Epithelial cell of prostate (primary cell): ENCODE measurements around the gene FKBP2.
A peak's percentile ranks its signal among the peaks of the same experiment; 100 is the strongest.

Experiments
- DNase-seq: peaks from one replicate; pipeline ENCODE4 v3.0.0-alpha.2; 2011; ENCODE audit warnings: low read depth, low spot score
- H3K27ac ChIP-seq: fragments of 450-650 bp; 2 replicates; pipeline ENCODE4 v1.5.1; 2017; ENCODE audit warnings: mild to moderate bottlenecking

Gene FKBP2

DNA sequence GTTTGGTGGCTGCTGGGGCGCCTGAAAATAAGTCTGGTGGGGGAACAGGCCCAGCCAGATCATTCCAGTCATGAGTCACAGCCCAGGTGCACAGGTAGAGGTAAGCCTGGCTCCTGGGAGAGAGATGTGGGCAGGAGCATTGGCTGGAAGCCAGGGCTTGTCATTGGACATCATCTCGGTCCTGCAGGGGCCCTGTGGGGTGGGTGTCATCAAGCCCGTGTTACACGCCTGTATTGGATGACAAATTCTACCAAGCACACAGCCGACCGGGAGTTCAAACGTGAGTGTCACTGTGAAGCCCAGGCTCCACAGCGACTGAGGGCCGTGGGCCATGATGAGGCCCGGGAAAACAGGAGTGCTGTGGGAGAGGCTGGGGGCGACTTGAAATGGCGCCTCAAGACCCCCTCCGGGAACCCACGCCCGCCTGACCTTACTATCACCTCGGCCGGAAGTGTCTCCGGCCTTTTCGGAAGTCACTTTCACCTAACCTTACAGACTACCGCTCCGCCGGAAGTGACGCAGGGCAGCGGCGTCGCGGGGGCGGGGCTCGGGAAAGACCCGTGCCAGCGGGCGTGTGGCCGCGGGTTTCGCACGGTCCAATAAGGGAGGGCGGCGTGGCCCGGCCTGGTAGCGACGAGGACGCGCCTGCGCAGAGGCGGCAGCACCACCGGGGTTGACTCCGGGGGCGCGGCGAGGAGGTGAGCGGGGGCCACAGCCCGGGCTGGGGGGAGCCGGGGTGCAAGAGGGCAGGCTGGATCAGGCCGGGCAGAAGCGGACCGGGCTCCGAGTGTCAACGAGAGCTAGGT, at the start of gene FKBP2:
Gene FKBP2, plus strand, starts transcription at position 661 of the 806 bp plus-strand sequence. CDS start 1,293 bp downstream, outside the sequence.
- DNase-seq = peak; percentile 95
- H3K27ac ChIP-seq = peak within 1 kb of the TSS; percentile 99

DNA sequence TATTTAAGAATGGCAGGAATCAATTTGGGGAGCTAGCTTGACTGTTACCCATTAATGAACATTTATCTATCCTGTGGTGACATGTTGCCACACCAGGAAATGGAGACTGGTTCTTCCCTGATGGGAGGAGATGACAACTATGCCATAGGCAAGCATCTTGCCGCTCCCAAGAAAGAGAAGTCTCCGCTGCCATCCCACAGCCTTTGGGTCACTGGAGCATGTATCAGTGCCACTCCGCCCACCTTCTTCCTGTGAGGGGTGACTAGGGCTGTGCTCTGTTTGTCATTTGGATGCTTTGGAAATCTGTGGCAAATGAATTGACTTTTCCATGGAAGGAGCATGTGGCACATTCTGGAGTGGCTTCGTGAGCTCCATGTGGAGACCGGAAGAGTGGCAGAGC, 48.5 kb upstream of the FKBP2 start:
- no peak for DNase-seq
- no peak overlapping the region for H3K27ac ChIP-seq

DNA sequence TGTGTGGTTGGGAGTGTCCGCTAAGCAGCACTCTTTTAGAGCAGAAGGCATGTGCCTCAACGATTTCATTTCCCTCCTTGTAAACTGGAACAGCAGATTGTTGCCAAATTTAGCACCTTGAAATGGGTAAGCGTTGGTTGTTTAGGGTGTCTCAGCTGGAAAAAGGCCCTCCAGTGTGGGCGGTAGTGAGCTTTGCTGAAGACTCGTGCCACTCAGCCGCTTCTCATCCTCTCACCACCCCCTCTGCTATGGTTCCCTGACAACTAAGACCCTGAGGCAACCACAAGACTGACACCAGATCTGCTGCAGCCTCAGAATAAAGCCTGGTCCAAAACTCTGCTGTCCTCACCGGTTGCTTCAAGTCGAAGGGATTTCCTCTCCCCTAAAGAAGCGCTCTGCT, 44.3 kb upstream of the FKBP2 start:
- DNase-seq = no peak
- no peak overlapping the region for H3K27ac ChIP-seq

DNA sequence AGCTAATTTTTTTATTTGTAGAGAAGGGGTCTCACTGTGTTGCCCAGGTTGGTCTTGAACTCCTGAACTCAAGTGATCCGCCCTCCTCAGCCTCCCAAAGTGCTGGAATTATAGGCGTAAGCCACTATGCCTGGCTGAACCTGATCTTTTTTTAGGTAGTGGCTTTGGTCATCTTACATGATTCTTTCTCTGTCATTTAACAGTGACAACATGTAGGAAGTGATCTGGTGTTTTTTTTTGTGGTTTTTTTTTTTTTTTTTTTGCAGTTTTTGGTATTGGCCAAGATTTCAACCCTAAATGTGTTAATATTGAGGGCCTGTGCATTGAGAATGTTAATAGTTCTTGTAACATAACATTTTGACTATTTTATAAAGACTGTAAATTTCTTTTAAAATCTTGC, 42.4 kb upstream of the FKBP2 start:
- no peak overlapping the region for H3K27ac ChIP-seq

DNA sequence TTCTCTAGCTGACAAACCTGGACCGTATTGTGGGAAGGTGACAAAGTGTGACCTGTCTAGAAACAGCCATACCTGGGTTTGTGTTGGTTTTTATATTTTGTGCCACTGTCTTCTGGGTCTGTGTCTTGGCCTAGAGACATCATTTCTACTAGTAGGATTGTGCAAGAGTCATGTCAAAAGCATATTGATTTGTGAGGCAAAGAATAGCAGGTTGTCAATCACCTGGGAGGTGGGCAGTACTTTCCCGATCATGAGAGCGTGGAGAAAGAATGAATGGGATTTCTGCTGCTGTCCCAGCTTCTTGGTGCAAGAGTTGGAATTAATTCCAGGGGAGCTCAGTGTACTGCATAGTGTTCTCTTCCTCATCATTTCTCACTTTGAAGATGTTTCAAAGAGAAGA, 39.4 kb upstream of the FKBP2 start:
- no peak for DNase-seq
- H3K27ac ChIP-seq = no peak overlapping the region

More for the DNA sequence above, 42.4 kb upstream of the FKBP2 start:
- no peak for DNase-seq

DNA sequence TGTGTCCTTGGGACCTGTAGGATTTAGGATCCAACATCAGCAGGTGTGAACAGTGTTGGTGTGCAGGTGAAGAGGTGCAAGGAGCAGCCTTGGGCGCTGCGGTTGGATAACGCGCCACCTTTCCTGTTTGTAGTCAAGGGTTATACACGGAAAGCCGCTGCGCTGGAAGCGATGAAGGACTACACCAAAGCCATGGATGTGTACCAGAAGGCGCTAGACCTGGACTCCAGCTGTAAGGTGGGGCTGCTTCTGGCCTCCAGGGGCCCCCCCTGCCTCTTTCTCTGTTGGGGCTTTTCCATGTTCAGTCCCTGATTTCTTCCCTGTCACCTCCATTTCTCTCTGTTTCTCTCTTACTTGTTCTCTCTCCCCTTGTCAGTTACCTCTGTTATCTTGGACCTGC, 37.9 kb upstream of the FKBP2 start:
- H3K27ac ChIP-seq = no peak overlapping the region
- no peak for DNase-seq

DNA sequence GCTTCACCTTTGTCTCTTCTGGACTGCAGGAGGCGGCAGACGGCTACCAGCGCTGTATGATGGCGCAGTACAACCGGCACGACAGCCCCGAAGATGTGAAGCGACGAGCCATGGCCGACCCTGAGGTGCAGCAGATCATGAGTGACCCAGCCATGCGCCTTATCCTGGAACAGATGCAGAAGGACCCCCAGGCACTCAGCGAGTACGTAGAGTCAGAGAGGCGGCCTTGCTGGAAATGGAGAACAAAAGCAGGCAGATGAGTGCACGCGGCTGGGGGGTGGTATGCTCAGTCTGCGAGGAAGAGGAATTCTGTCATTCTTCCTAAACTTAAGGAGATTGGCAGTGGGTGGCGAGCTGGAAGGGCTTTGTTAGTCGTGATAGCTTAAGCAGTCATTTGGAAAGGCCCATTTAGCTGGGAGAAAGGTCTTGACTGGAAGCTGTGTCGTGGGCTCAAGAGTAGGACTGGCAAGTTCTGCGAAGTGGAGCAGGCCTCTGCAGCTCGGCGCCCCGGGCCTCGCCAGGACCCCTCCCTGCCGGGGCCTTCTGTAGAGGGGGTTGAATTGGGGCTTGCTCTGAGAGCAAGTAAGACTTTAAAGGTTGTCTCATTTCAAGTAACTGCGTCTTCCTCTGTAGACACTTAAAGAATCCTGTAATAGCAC, 37.3 kb upstream of the FKBP2 start:
- no peak for DNase-seq
- no peak overlapping the region for H3K27ac ChIP-seq

DNA sequence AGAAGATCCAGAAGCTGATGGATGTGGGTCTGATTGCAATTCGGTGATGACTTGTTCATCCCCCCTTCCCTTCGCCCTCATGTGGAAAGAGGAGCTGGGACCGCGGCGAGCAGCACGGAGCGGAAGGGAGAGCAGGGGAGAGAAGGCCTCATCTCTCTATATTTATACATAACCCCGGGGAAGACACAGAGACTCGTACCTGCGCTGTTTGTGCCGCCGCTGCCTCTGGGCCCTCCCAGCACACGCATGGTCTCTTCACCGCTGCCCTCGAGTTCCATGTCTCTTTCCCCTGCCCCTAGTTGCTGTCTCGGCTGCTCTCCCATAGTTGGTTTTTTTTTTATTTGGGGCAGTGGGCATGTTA, 36.8 kb upstream of the FKBP2 start:
- DNase-seq = no peak
- H3K27ac ChIP-seq = no peak overlapping the region

DNA sequence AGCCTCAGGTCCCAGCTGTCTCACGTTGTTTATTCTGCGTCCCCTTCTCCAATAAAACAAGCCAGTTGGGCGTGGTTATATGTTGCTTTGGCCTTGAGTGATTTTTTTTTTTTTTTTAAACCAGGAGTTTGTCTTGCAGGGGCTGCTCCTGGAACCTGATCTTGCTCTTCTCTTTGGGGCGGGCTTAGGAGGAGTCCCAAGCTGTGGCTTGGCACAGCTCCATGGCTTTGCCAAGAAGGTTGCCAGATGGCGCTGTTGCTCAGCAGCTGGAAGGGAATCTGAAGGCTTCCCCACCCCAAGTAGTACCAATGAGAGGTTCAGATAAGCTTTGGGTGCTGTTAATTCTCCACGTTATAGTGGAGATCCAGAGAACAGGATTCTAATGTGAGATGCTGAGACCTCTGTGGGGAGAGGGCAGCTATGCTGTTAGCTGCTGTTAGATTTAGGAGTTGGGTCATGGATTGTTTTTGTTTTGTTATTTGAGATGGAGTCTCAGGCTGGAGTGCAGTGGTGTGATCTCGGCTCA, 36.4 kb upstream of the FKBP2 start:
- H3K27ac ChIP-seq = no peak overlapping the region
- peak; percentile 66 for DNase-seq

DNA sequence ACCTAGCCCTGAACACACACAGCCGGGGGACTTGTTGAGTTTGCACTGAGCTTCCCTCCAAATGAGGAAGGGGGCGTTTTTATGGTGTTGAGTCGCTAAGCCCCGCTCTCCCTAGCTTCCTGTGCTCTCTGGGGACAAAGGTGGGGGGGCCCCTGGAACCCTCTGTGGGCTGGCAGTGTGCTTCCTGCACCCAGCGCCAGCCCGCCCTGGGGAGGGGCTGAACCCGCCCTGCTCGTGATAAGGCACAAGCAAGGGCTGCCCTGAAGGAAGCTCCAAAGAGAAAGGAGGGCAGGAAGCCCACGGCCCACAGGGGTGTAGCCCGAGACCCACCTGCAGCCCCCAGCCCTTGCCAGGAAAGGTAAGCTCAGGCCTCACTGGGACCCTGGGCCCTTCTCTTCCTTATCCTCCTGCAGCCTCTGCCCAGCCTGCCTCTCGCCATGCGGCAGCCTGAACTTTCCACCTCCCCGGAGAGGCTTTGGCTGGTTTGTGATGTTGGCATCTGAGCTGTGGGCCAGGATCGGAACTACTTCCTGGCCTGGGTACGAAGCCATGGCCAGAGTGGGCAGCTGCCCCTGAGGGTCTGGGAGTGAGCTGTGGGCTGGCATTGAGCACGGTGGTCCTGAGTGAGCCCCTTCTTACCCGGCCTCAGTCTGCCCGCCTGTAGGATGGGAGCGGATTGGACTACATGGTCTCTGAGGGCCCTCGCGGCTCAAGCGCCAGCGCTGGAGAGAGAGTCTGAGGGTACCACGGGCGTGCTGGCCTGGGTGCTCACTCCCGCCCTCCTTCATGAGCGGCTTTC, 34.2 kb upstream of the FKBP2 start, which contains the start of gene FERMT3:
Gene FERMT3, plus strand, starts transcription at position 265 of the 799 bp plus-strand sequence. CDS start 644 bp downstream, outside the sequence.
- no peak for DNase-seq
- H3K27ac ChIP-seq = no peak within 1 kb of the TSS

DNA sequence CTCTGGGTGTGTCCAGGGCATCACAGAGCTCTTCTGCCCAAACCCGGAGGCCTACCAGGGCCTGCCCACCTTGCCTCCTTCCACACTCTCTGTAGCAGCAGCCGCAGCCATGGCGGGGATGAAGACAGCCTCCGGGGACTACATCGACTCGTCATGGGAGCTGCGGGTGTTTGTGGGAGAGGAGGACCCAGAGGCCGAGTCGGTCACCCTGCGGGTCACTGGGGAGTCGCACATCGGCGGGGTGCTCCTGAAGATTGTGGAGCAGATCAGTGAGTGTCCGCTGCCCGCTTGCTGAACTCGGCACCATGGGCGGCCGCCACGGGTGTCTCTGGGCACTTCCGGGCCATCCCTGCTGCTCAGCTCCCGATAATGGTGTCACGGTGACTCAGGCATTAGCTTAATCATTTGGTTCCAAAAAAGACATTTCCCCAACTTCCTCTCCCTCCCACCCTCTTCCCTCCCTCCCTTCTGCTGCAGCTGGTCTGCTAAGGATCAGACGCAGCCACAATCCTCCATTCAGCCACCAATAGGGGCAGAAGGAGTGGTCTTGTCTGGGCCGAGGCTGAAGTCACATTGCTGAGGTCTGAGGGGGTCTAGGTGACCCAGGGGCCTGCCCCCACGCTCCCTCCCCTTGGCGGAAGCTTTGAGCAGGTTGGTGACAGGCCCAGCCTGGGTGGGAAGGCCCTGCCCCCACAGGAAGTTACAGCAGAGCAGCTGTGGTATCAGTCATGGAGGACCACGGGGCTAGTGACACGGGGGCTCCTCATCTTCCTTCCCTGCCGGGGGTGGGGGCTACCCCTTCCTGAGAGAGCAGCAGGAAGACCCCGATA, 33.4 kb upstream of the FKBP2 start:
- H3K27ac ChIP-seq = no peak overlapping the region
- no peak for DNase-seq

DNA sequence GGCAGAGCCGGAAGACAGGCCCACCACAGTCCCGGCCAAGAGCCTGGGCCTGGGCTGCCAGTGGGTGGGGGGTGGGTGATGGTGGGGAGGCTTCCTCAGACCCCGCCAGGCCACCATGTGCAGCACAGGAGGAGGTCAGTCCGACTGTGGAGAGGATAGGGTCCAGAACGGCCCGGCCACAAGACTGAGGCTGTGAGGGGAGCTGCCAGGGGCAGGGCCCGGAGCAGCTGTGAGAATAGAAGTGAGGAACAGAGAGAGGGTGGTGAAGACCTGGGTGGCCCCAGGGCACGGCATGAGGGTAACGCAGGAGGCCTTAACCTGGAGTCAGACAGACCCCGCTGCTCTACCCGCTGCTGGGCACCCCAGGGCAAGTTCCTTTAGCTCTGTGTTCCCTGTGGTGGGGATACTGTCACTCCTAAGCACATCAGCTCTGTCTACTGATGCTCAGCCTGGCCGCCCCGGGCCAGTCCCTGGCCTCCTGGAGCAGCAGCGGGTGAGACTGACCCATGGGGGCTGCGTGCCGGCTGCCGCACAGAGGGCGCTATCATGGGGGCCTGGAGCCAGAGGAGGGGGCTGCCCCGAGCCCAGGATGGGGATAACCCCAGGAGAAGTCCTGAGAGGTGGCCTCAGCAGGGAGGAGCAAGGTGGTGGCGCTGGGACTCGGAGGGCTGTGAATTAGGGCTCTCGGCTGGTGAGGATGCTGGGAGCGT, 32.7 kb upstream of the FKBP2 start:
- H3K27ac ChIP-seq = no peak overlapping the region
- DNase-seq = no peak

DNA sequence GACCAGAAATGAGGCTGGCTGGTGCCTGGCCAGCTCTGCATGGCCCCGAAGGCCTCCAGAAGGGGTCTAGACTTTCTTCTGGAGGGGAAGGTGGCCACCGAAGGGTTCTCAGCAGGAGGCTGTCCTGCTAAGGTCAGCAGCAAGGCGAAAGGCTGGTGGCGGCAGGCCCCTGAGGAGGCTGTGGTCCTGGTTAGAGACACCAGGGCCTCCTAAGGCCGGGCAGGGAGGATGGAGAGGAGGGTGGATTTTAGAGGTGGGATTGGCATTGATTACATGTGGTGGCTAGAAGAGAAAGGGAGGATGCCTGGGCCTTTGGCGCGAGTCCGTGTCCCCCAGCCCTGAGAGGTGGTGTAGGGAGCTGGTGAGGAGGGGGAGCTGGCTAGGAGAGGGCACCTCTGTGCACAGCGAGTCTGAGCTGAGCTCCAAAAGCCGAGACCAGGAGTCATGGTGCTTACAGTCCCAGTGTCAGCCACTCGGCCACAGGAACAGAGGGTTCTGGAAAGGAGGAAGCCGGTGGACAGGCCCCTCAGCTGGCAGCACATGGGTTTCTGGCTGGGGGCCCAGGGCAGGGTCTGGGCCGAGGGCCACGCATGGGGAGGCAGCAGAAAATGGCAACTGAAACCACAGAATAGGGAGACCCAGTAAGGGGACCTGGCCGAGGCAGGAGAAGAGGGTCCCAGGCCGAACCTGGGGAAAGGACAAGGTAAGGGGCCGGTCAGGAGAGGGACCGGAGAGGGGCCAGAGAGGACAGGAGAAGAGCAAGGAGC, 31.9 kb upstream of the FKBP2 start:
- no peak overlapping the region for H3K27ac ChIP-seq
- DNase-seq = no peak

DNA sequence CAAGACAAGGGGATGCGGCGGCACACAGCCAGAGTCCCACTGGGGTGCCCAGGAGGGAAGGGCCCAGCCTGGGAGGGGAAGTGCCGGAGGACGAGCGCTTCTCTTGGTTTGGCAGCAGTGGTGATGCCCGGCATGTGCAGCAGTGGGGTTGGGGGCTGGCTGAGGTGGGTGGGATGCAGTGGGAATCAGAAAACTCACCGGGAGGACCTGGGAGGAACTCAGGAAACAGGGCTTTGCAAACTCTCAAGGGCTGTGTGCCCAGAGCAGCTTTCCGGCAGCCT, 31.4 kb upstream of the FKBP2 start:
- DNase-seq = no peak
- H3K27ac ChIP-seq = no peak overlapping the region

DNA sequence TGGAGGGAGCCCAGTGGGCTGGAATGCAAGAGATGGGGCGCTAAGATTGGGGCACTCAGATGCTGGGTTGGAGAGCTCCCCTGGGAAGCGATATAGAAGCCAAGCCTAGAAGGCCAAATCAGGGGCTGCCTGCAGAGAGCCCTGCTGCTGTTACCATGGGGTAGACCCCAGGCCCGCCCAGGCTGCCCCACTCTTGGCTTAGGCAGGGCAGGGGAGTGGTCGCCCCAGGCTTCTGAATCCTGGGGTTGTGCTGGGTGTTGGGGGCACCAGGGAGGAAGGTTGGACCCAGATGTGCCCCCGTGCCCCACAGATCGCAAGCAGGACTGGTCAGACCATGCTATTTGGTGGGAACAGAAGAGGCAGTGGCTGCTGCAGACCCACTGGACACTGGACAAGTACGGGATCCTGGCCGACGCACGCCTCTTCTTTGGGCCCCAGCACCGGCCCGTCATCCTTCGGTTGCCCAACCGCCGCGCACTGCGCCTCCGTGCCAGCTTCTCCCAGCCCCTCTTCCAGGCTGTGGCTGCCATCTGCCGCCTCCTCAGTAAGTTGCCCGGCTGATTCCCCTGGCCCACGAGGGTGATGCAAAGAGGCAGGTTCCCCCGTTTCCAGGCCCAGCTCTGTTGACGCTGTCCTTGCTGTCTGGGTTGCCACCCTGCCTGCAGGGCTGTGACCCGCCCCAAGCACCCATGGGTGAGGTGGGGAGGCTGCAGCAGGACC, 30.4 kb upstream of the FKBP2 start:
- no peak overlapping the region for H3K27ac ChIP-seq
- DNase-seq = no peak

DNA sequence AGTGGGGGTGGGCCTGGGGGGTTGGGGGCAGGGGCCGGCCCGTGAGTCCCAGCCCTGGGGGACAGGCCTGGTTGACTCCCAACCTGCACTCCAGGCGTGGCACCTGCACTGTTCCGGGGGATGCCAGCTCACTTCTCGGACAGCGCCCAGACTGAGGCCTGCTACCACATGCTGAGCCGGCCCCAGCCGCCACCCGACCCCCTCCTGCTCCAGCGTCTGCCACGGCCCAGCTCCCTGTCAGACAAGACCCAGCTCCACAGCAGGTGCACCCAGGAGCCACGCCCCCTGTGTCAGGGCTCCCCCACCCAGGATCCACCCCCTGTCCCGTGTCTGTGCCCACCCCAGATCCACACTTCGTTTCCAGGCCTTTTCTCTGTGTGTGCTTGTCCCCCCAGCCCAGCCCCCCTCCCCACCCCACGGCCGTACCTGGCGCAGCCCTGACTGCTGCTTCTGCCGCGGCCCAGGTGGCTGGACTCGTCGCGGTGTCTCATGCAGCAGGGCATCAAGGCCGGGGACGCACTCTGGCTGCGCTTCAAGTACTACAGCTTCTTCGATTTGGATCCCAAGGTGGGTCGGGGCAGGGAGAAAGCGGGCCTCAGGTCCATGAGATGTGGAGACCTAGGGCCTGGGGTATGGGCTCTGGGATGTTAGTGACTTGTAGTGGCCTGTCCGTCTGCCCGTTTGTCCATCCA, 29.6 kb upstream of the FKBP2 start:
- no peak overlapping the region for H3K27ac ChIP-seq

DNA sequence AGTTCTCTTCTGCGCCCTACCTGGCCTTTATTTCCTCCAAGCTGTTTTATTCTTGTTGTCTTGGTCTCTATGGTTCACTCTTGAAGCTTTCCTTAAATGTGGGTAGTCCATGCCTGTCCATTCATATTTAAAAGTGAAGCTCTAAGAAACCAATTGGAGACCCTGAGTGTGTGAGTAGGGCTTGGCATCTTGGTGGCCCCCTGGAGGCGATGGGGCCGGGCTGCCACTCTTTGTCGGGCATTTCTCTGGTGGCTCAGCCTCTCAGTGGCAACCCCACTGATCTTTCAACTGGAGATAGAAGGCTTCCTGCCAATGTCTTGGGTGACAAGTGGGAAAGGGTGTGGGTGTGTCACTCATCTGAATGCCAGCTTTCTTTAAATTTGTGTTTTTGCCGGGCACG, 24.0 kb upstream of the FKBP2 start:
- DNase-seq = no peak
- no peak overlapping the region for H3K27ac ChIP-seq

More for the DNA sequence above, 29.6 kb upstream of the FKBP2 start:
- DNase-seq = no peak
